Stimulated activated CD4-positive, alpha-beta T cell treated with anti-CD3 and anti-CD28 coated beads, Interleukin-2, amount 100 ng/mL, for 24 hours (primary cell): ENCODE measurements around the gene SNTG2.
A peak's percentile ranks its signal among the peaks of the same experiment; 100 is the strongest.
"Not testable (repeated sequence)": the region's sequence is repeated elsewhere in the genome, so short reads cannot be mapped to it uniquely, and the experiment has no call there.

Experiments
- DNase-seq, 2 donors: peaks; one replicate each; pipeline ENCODE4 v3.0.0-alpha.2; 2020

Gene SNTG2

DNA sequence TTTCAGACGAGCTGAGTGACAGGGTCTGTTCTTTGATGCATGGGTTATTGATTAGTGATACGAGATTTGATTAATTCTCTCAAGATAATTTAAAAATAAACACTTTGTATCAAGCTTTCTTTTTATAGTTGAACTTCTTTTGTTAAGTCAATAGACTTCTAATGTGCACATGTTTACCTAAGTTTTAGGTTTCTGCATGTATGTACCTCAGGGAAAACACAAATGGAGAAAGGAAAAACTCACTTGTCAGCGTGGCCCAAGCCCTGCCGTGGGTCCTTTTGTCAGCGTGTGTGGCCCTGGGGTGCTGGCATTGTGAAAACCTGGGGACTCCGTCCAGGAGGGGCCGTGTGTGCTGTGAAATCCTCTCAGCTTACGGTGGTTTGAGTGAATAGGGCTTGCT, 153.7 kb downstream of the SNTG2 start:
- no peak for DNase-seq

DNA sequence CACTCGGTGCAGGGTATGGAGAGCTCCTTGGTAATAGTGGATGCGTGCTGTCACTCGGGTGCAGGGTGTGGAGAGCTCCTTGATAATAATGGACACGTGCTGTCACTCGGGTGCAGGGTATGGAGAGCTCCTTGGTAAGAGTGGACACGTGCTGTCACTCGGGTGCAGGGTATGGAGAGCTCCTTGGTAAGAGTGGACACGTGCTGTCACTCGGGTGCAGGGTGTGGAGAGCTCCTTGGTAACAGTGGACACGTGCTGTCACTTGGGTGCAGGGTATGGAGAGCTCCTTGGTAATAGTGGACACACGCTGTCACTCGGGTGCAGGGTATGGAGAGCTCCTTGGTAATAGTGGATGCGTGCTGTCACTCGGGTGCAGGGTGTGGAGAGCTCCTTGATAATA, 155.7 kb downstream of the SNTG2 start:
- DNase-seq, result not testable (repeated sequence)

DNA sequence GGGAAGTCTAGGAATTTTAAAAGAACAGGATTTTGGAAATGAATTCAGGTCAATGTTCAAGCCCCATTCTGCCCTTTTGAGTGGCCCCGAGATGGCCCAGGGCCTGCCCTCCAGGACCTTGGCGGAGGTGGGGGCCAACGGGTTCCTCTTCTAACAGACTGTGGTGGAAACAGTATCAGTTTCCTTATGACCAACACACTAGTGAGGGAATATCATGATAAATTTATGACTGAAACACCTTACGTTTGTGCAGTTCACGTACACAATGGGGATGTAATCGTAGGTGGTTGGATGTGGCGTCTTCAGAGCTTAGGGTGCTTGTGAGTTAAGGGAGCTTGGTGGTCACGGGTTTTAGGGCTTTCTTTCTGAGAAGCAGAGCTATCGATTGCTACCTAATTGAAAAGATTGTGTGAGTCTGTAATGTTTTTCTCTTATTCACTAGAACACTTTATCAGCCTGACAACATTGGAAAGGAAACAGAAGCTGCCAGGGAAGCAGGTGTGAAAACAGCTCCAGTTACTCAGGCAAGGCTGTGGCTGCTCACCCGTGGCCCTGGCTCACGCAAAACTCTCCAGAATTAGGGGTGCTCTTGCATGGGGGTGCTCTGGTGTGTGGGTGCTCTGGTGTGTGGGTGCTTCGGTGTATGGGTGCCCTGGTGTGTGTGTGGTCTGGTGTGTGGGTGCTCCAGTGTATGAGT, 165.3 kb downstream of the SNTG2 start:
- DNase-seq, result no peak

DNA sequence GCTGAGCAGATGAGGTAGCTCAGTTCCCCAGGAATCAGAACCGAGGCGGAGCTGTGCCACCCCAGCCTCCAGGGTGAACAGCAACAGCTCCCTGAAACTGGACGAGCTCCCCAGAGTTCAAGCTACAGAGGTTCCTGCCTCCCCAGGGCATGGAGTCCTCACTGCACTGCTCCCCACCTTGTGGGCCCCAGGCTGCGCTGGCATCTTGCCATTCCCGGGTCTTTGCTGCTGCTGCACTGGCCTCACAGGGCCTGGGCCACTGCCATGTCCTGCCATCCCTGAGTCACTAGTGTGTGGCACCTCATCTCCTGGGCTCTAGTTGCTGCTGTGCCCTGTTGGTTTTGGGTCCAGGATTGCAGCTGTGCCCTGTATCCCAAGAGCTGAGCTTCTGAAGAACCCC, 166.9 kb downstream of the SNTG2 start:
- no peak for DNase-seq

DNA sequence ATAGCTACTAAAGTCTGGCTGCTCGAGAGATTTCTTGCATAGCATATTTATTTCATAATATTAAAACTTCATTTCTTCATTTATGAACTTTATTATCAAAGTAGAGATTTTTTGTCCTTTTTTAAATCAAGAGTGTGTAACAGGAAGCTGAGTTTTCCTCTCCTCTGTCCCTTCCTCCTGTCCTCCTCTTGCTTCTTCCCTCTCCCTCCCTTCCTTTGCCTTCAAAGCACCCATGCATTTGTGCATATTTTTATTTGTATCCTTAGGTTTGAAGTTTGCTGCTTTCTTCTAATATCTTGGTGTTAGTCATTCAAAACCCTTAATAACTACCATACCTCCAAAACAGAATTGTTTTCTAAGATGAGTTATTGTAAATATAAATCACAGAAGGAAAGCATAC, 174.6 kb downstream of the SNTG2 start:
- DNase-seq, result no peak

DNA sequence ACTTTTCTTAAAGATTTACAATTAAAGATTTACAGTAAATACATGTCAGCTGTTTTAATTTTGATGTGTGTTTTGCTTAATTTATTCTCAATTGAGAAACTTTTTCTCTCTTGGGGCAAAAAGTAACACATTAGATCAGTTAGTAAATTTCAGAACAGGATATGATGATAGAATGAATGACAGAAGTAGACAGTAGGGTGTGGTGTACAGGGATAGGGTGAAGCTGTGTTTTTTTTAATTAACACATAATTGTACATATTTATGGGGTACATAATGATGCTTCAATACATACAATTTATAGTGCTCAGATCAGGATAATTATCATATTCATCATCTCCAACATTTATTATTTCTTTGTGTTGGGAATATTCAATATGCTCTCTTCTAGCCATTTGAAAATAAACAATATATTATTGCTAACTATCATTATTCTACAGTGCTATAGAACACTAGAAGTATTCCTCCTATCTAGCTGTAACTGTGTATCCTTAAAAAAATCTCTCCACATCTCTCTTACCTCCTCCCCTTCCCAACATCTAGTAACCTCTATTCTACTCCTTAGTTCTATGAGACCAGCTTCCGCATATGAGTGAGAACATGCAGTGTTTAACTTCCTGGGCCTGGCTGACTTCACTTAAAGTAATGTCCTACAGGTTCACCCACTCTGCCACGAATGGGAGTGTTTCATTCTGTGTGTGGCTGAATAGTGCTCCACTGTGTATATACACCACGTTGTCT, 175.2 kb downstream of the SNTG2 start:
- DNase-seq, result no peak

DNA sequence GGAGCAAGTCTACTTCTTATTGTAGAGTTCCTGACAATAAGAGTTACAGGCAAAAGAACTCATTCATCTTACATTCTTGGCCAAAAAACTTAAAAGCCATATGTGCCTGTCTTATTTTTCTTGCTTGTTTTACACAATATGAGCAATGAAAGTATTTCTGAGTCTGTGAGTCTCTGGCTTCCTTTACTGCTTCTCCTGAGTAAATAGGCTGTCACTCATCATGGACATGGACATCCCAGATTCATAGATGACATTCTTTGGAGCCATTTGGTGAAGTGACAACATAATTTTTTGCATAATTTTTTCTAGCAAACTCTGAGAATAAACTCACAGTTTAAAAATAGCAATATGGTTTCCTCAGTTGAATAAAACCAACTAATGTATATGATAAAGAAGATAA, 179.3 kb downstream of the SNTG2 start:
- DNase-seq, result no peak

DNA sequence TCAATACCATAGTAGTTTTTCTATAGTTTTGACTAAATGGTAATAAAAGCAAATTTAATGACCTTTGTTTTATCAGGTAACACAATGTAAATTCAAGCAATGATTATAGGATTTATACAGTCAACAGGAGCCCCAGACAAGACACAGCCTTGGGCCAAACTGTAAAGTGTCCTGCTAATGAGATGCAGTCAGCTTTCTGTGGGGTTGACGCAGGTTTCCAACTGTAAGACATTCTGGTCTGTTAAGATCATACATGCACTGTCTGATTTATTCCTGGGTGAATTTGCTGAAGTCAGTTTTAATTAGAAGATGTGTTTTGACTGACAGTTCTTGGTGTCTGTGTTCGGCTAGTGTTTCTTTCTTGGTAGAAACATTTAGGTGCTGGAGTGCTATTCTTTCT, 180.3 kb downstream of the SNTG2 start:
- no peak for DNase-seq

DNA sequence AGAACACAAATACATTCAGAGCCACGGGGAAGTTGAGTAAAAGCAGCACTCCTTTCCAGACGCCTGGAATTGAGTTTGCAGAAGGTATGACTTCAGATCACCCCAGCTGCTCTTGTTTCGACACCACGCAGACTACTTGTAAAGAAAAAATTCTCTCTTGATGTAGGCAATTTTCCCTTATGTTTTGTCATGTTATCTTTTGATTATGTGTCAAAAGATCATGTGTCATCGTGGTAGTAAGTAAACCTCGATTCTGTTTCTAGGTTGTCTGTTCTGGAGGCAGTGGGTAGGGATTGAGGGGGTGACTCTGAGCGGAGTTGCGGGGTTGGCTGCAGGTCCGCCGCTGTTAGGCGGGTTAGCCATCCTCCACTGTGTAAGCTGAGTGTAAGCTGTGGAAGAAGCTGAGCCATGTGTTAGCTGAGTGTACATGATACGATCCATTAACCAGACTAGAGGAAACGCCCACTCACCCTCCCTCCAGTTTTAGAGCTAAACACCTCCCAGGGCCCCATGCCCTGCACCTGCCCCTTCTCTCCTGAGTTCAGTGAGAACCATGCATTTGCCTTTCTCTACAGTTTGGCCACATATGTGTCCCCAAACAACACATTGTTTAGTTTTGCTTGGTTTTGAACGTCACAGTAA, 181.8 kb downstream of the SNTG2 start:
- DNase-seq, result peak; percentile 26 to 45

DNA sequence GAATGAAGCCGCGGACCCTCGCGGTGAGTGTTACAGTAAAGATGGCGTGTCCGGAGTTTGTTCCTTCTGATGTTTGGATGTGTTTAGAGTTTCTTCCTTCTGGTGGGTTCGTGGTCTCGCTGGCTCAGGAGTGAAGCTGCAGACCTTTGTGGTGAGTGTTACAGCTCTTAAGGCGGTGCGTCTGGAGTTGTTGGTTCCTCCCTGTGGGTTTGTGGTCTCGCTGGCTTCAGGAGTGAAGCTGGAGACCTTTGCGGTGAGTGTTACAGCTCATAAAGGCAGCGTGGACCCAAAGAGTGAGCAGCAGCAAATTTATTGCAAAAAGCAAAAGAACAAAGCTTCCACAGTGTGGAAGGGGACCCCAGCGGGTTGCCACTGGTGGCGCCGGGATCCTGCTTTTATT, 183.2 kb downstream of the SNTG2 start:
- DNase-seq, result peak in 1 of 2 donors; percentile 35

DNA sequence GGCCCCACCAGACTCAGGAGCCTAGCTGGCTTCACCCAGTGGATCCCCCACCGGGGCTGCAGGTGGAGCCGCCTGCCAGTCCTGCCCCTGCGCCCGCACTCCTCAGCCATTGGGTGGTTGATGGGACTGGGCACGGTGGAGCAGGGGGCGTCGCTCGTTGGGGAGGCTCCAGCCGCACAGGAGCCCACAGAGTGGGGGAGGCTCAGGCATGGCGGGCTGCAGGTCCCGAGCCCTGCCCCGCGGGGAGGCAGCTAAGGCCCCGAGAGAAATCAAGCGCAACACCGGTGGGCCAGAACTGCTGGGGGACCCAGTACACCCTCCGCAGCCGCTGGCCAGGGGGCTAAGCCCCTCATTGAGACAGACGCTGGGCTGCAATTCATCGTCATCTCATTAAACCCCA, 184.0 kb downstream of the SNTG2 start:
- no peak for DNase-seq

DNA sequence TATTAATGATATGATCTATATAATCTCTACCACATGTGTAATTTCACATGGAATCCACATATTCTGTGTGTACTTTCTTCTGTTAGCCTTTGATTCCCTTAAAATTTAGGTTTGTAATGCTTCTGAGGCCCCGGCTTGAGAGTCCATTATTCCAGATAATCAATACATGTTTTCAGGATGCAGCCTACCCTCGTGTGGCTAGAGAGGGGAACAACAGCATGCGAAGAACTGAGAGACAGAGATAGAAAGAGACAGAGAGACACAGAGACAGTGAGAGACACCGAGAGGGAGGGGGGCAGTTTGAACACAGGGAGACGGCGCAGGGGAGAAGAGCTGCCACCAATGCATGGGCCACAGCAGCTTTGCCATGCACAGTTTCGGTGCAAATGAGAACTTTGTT, 185.4 kb downstream of the SNTG2 start:
- DNase-seq, result no peak

DNA sequence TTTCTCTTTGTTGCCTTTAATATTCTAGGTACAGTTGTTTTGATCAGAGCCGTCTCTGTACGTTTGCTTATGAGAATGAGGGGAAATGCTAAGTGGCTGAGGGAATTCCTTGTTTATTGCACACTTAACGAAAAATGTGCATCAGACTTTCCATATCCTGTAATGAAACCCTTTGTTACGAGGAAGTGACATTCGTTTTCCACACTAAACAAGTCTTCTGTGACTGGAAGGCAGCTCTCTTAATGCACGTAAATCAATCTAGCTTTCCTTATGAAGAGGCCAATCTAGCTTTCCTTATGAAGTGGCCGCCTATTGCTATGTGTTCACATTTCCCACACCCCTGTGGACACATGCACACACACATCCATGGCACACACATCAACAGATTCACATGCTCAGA, 186.2 kb downstream of the SNTG2 start:
- DNase-seq, result no peak

DNA sequence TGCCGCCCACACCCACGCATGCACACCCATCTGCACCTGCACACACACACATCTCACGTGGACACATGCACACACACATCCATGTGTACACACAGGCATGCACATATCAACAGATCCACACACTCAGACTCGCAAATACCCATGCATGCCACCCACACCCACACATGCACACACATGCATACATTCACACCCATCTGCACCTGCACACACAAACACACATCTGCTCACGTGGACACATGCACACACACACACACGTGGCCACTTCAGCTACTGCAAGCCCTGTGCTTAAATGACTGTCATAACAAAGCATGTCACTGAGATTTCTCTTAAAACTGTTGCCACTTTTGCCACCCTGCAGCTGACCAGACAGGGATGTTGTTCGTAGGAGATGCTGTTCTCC, 186.6 kb downstream of the SNTG2 start:
- no peak for DNase-seq

DNA sequence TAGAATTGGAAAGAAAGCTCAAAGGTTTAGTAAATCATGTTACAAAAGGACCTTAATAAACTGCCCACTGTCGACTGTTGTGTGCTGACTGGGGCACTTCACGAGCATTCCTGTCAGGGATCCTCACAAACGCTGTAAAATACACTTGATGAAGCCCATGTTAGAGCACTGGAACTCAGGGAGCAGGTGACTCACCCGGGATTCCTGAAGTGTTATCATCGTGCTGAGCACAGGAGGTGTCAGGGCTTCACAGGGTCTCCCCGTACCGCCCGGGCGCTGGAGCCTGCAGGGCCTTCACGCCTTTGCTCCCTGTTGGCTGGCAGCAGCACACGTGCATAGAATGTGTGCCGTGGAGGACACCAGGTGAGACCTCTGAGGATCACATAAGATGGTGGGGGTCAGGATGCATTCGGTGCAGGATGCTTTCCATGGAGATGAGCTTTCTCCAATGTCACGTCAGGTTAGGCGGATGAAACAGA, 187.3 kb downstream of the SNTG2 start:
- no peak for DNase-seq

DNA sequence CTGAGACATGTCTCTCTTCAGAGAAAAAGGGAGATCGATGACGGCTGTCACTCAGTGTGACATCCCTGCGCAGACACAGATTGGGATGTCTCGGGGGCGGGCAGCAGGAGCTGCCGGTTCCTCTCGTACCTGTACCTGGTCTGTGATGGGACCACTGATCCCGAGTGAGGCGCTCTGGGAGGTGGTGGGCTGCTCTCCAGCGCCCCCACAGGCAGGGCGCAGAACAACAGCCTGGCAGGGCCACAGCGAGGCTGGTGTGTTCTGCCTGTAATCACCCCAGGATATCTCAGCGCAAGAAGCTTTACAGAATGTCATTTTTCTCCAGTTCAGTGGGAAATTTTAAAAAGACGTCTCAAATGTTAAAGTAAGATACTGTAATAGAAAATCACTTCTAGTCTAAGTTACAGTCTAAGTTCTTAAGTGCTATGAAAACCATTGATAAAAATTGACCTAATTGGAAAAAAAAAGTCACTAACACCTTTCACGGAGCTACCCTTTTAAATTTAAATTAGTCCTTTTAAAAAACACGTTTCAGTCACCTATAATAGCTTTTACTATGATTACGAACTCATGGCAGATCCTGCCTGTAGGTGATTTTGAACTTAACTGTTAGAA, 189.8 kb downstream of the SNTG2 start:
- peak; percentile 48 to 64 for DNase-seq

DNA sequence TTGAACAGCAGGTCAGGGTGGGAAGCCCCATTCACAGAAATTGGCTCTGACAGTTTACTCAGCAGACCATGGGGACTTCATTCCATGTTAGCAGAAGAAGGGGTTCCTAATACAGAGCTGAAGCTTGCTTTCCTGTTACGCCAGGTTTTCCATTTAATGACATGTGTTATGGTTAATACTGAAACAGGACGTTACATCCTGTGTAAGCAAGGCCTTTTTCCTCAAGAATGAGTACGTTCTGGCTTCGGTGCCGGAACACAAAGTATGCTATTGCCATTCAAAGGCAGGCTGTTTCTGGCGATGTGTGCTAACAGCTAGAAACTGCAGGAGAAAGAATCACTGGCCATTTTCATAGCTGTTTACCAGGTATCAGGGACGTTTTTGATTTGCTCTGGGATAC, 190.4 kb downstream of the SNTG2 start:
- no peak for DNase-seq

DNA sequence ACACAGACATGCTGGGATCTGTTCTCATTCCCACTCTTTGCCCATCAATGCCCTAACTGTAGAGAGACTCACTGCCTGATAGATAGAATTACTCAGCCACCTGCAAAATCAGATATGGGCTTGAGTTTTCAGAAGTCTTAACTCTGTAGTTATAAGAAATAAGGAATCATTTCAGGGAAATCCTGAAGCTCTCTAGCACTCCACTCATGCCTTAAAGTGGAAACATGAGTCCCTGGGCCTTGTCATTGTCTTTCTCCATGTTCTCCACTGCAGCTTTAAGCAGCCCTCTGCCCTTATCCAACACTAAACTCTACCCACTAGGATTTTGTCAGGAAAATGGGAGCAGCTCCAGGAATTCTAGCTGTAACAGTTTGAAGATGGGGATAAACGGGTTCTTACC, 192.5 kb downstream of the SNTG2 start:
- DNase-seq, result no peak

DNA sequence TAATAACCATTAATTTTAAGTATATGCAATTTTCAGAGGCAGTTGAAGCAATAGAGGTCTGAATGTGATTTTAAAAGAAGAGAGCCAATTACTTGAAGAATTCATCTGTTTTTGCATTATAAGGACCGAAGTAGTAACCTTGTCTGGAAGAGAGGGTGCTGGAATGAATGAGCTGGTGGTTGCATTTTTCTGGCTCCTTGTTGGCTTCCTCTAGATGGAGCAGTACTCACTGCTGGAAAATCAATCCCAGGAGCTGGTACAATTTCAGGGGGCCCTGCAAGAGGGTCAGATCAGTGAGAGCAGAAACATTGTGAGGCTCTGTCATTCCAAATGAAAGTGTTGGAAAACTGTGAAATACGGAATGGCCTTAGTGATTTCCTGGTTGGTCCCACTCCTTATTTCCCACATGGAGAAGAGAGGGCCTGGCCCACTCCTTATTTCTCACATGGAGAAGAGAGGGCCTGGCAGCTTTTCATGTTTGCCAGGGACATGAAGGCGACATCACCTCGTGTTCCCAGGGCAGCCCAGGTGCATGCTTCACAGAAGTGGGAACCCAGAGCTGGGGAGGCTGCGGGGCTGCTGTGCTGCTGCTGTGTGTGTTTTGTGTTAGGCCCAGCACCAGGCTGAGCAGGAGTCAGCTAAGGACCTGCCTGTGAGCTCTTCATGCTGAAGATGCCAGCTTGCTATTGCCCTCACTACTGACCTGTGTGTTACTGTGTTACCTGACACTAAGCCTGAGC, 197.4 kb downstream of the SNTG2 start:
- no peak for DNase-seq

DNA sequence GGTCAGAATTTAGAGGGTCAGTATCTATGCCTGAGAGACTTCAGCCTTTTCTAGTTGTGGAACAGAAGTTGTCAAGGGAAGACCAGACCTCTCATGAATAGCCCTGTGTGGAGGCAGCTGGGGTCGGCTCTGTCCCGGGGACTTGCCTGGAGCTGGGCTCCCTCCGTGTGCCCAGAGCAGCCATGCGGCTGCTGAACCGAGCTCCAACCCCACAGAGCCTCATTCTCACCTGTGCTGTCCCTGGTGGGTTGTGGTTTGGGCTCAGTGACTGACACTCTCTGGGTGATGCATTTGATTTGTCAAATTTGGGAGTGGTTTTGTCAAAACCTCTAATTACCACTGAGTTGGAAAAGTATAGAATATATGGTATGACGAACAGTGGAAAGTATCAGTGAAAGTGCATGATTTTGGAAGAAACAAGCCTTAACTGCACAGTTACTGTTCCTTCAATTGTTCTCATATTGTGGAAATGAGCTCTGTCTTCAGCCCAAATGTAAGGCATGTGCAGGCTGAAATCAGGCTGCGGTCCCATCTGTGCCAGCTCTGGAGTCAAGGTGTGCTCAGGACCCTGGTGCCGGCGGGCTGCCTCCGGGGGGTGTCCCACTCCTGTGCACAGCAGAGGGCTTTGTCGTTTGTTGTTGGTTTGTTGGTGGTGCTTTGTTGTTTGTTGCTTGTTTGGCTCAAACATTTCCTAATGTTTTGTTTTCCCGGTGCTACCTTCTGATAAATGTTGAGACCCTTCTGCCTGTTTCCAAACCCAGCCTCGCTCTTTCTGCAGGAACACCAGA, 200.3 kb downstream of the SNTG2 start:
- DNase-seq, result no peak

DNA sequence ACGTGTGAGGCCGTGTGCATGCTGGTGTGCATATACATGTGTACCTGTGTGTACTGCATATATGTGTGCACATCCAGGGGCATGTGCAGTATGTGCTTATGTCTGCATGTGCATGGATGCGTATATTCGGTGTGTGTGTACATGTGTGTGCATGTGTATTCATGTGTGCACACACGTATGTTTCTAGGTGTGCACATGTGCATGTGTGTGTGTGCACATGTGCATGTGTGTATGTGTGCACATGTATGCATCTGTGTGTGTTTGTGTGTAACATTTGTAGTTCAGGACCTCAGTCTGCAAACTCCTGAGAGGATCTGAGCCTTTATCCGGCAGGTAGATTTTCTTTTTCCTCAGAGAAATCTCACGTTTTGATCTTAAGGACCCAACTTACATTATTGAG, 201.7 kb downstream of the SNTG2 start:
- DNase-seq, result no peak

DNA sequence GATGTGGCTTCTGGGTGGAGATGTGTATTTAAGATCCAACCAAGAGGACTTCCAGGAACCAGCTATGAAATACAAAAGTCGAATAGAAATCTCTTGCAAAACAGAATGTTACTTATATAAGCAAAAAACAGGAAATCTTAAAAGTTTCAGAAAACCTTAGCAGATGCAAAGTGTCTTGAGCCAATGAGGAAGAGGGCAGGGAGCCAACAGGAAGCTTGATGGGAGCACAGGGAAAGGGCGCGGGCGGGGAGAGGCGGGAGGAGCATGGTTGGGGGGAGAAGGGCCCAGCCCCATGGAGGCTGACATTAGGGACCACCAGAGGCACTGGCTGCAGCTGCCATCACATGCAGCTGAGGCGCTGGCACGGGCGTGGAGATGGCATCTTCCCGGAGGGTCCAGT, 203.3 kb downstream of the SNTG2 start:
- no peak for DNase-seq
